AG04450 (cell line): ENCODE measurements around the gene RBM42. TPM values are rescaled to one million over a fixed set of nuclear protein-coding genes. Genes with fewer than 3 reads are reported as not detected.
A peak's percentile ranks its signal among the peaks of the same experiment; 100 is the strongest.

Experiments used
- CTCF ChIA-PET: fragments of 300-600, 350-600 bp; formaldehyde crosslinking; extraction: SDS; loops from one replicate; lab custom pipeline; 2022; ENCODE audit warnings: antibody characterized with exemption, inconsistent platforms; lab: Charles Lee
- POLR2A ChIA-PET: fragments of 350-600 bp; formaldehyde crosslinking; extraction: SDS; loops from one replicate; lab custom pipeline; 2021; ENCODE audit warnings: antibody characterized with exemption, inconsistent platforms; lab: Yijun Ruan, JAX
- DNase-seq: peaks from one replicate; pipeline ENCODE4 v3.0.0-alpha.2; 2011; ENCODE audit warnings: low read depth, low spot score
- H3K27ac ChIP-seq: one replicate; pipeline ENCODE4 v1.5.1; 2012; ENCODE audit warnings: low read depth, low read length, control low read depth
- H3K27me3 ChIP-seq: one replicate; pipeline ENCODE4 v1.6.0; 2012; ENCODE audit warnings: low read length; ENCODE audit not compliant: control insufficient read depth, insufficient read depth
- H3K4me3 ChIP-seq: 2 replicates; pipeline ENCODE4 v1.5.1; 2011; ENCODE audit warnings: mild to moderate bottlenecking, low read depth, low read length, control low read depth
- H3K9me3 ChIP-seq: 2 replicates; pipeline ENCODE4 v1.5.1; 2012; ENCODE audit warnings: low read length; ENCODE audit not compliant: control insufficient read depth, insufficient read depth
- CTCF ChIP-seq: IDR thresholded peaks from 2 replicates; pipeline ENCODE4 v1.5.1; 2011; ENCODE audit warnings: low read depth, low read length, control low read depth, inconsistent platforms
- polyA minus RNA-seq: library from RNA; depleted of rRNA, polyadenylated mRNA; stranded (reverse); fragments of >200 nt; gene quantifications from 2 replicates; pipeline ENCODE4 v1.2.3, GENCODE V29; 2011; rRNA and poly(A)+ RNA removed
- polyA plus RNA-seq: library from polyadenylated mRNA; depleted of rRNA; stranded (reverse); fragments of >200 nt; gene quantifications from 2 replicates; pipeline ENCODE4 v1.2.3, GENCODE V29; 2011; rRNA removed

Gene RBM42
- polyA plus RNA-seq: 33.4 and 35.6 TPM in 2 replicates
- polyA minus RNA-seq: 20.9 and 28.0 TPM in 2 replicates

GRCh38 chr19:35628565-35629331 is at the start of gene RBM42:
Gene RBM42, plus strand, starts transcription at chr19:35629036. Its CDS starts 118 bp downstream, at chr19:35629154.
- H3K9me3 ChIP-seq: peaks cover 4% of the 10 kb centered on the region; the same call in 1 of the 2 replicates
- POLR2A ChIA-PET: interaction anchor here (0.7 kb wide), 1 partner anchor 112 kb away, joined by 3 read pairs; no protein-coding TSS in a partner anchor
- CTCF ChIA-PET: no interaction called here
- peak within 1 kb of the TSS; percentile 98 for H3K4me3 ChIP-seq
- H3K27ac ChIP-seq: peak within 1 kb of the TSS; percentile 94
- H3K27me3 ChIP-seq: no peaks in the 10 kb centered on the region
- no peak for TF ChIP-seq CTCF
- peak; percentile 97 for DNase-seq

- H3K4me3 ChIP-seq: no peak overlapping the region
- CTCF ChIA-PET: no interaction called here
Observed at GRCh38 chr19:35582760-35583159, 46.1 kb upstream of the RBM42 start.

GRCh38 chr19:35585848-35586247 is 43.0 kb upstream of the RBM42 start, which contains the start of gene PMIS2:
Gene PMIS2, plus strand, starts transcription at chr19:35586173. Its CDS starts 87 bp downstream, at chr19:35586260.
- H3K4me3 ChIP-seq: no peak within 1 kb of the TSS
- no peak for TF ChIP-seq CTCF
- CTCF ChIA-PET: no interaction called here
- H3K27me3 ChIP-seq: no peaks in the 10 kb centered on the region
- no peak within 1 kb of the TSS for H3K27ac ChIP-seq
- peaks cover 7% of the 10 kb centered on the region; the same call in 1 of the 2 replicates for H3K9me3 ChIP-seq
- POLR2A ChIA-PET: no interaction called here
- DNase-seq: no peak

More at GRCh38 chr19:35582760-35583159, 46.1 kb upstream of the RBM42 start:
- peaks cover 7% of the 10 kb centered on the region for H3K9me3 ChIP-seq
- H3K27me3 ChIP-seq: no peaks in the 10 kb centered on the region
- no peak for DNase-seq
- no peak for TF ChIP-seq CTCF
- H3K27ac ChIP-seq: no peak overlapping the region
- POLR2A ChIA-PET: no interaction called here

- Histone ChIP-seq H3K4me3 (no peak overlapping the region), H3K27me3 (no peaks in the 10 kb centered on the region), H3K27ac (no peak overlapping the region), H3K9me3 (peaks cover 7% of the 10 kb centered on the region; the same call in 1 of the 2 replicates)
- TF ChIP-seq CTCF: no peak
- ChIA-PET CTCF (no interaction called here), POLR2A (no interaction called here)
- no peak for DNase-seq
Observed at GRCh38 chr19:35587321-35587720, 41.5 kb upstream of the RBM42 start.

- Histone ChIP-seq H3K27ac (no peak overlapping the region), H3K9me3 (peaks cover 4% of the 10 kb centered on the region; the same call in 1 of the 2 replicates), H3K27me3 (peaks cover 3% of the 10 kb centered on the region), H3K4me3 (no peak overlapping the region)
- ChIA-PET CTCF (interaction anchor here (1.5 kb wide), 1 partner anchor 81 kb away, joined by 3 read pairs; no protein-coding TSS in a partner anchor), POLR2A (no interaction called here)
- DNase-seq: no peak
- no peak for TF ChIP-seq CTCF
Observed at GRCh38 chr19:35590875-35591274, 38.0 kb upstream of the RBM42 start.
